ENCODE results near the gene GATA6. TPM values are rescaled to one million over a fixed set of nuclear protein-coding genes. Genes with fewer than 3 reads are reported as not detected.

Gene GATA6
- total and polyA plus RNA-seq, 2 of the 8 experiments (the other 6 are each of a cell fraction or from before 2014, with no cell fraction given) = 0.09 TPM; not detected in 1

- TF ChIP-seq RNF2 (IDR thresholded peaks at IDR 0.05; ENCODE audit: borderline replicate concordance, low read depth, low read length, missing control alignments, poor library complexity, severe bottlenecking) (no peak), YY1 (IDR thresholded peaks at IDR 0.05; ENCODE audit: low read depth, low read length) (no peak), CTCF (IDR thresholded peaks at IDR 0.05; ENCODE audit: control extremely low read depth in 1 of 3, insufficient read depth in 1 of 3, low read depth in 1 of 3, low read length in 3 of 3) (no peak), BCL11A (IDR thresholded peaks at IDR 0.05; ENCODE audit: low read depth in 2 of 2, low read length in 2 of 2) (no peak), JUN (IDR thresholded peaks at IDR 0.05; ENCODE audit: low read depth, low read length) (no peak), POLR2A (IDR thresholded peaks at IDR 0.05; ENCODE audit: control extremely low read depth in 1 of 2, low read depth in 2 of 2, low read length in 2 of 2) (no peak), ATF2 (IDR thresholded peaks at IDR 0.05; ENCODE audit: low read length) (no peak)
These were observed 24.8 kb downstream of the GATA6 start (continued) for GRCh38 chr18:22194151-22194598.
